Loucy (cell line): ENCODE results near the gene ADAMTS14.

ENCODE experiments used
- CTCF ChIP-seq: fragments of 200-600 bp; sonication (generic); conservative IDR thresholded peaks from 2 replicates; pipeline ENCODE4 v1.5.1; 2014; ENCODE audit warnings: mild to moderate bottlenecking, antibody characterized with exemption, low read length
- EZH2phosphoT487 ChIP-seq: fragments of 200-600 bp; IDR thresholded peaks from 2 replicates; pipeline ENCODE4 v1.6.1; 2018; ENCODE audit warnings: antibody characterized with exemption, mild to moderate bottlenecking, moderate library complexity, borderline replicate concordance

DNA sequence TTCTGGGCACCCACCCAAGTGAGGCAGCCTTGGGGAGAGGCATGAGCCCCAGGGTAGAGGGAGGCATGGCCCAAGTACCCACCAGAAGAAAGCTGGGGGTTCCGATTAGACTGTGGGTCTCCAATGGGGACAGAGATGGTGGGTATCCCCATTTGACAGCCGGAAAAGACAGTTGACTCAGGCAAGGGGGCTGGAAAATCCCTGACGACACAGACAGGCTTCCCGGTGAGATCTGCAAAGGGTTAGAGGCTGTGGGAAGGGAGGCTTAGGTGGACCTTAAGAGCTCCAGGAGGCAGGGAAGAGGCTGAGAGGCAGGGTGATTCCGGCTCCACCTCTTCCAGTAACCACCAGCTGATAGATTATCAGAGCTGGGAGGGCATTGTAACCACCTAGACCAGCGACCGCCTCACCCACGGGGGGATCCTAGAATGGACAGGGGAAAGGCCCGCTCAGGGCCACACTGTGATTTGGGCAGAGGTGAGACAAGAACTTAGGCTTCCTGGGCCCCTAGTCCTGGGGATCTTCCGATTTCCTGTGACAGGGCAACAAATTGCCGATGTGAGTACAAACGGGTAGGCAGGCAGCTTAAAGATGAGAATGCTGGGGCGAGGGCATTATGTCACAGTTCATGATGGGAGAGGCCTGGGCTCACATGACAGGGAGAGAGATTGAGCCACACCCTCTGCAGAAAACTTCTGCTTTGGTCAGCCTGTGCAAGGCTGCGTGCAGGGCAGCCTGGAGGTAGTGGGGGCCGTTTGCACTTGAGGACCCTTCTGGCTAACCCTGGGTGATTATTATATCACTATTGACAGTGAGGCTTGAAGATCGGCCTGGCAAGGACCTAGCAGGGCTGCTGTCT is 107.4 kb downstream of the ADAMTS14 start:
- TF ChIP-seq CTCF: no peak
- no peak for TF ChIP-seq EZH2phosphoT487
